Measurements from ENCODE around the gene UNC5C. TPM values are rescaled to one million over a fixed set of nuclear protein-coding genes. Genes with fewer than 3 reads are reported as not detected.
"Not testable (repeated sequence)": the region's sequence is repeated elsewhere in the genome, so short reads cannot be mapped to it uniquely, and the experiment has no call there.

The UNC5C gene
- total RNA-seq, 1 experiment from 2014 or later, result 0.02 TPM

DNA sequence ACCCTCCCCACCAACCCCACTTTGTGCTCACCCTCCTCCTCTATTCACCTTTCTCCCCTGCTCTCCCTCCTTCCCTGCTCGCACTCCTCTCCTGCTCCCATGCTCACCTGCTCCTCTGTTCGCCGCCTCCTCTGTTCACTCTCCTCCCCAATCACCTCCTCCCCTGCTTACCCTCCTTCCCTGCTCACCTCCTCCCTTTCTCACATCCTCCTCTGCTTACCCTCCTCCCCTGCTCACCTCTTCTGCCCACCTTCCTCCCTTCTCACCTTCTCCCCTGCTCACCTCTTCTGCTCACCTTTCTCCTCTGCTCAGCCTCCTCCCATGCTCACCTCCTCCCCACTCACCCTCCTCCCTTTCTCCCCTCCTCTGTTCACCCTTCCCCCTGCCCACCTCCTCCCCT lies 357.2 kb downstream of the UNC5C start:
- DNase-seq (ENCODE audit: extremely low read depth, low read depth), result no peak

DNA sequence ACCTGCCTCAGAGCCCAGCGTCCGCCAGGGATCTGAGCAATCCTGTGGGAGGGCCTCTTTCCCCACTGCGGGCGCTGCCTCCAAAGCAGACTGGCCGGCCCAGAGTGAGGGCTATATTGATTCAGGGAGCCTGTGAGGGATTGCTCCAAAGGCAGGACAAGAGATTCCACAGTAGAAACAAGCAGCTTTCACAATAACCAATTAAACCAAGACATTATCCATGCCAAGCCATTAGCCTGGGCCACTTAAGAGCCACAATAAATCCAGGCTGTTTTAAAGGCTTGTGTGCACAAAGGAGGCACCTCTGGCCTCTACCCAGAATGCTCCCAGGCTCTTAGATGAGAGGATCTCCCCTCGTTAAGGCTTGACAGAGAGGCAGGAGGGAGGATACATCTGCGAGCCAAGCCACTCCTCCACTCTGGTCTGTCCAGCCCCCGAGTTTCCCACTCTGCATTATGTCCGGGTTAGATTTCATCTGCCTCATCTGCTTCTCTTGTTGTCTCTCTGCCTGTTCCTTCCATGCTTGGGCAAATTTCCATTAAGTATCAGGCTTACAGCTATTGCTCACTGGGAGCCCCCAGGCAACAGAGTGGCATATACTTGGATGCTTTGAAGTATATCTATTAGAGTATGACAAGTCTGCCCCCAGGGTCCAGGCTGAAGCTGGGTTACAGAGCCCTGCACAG lies 357.9 kb downstream of the UNC5C start:
- DNase-seq (ENCODE audit: extremely low read depth, low read depth), result no peak

DNA sequence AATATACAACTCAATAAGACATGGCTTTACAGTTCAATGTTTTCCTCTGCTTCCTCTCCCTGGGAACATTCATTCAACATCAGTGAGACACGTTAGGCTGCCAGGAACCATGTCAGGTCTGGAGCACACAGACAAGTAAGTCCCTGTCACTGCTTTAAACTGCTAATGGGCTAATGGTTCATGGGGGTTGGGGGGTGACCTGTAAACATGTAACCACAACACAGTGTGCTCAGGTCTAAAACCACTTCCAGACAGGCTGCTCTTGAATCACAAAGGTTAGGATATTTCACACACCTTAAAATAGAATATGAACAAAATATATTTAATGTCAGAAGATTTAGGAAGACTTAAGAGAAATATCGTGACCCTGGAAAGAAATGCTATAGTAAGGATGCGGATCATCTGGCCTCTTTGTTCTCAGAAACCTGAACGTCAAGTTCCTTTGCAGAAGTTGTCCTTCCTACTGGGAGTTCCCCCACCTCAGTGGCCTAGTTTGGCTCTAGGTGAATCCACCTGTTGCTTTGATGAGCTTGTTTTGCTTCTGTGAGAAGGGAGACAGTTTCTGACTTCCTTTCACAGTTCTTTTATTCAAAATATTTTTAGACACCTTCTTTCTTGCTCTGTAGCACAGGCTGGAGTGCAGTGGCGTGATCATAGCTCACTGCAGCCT lies 359.9 kb downstream of the UNC5C start:
- DNase-seq (ENCODE audit: extremely low read depth, low read depth), result no peak

DNA sequence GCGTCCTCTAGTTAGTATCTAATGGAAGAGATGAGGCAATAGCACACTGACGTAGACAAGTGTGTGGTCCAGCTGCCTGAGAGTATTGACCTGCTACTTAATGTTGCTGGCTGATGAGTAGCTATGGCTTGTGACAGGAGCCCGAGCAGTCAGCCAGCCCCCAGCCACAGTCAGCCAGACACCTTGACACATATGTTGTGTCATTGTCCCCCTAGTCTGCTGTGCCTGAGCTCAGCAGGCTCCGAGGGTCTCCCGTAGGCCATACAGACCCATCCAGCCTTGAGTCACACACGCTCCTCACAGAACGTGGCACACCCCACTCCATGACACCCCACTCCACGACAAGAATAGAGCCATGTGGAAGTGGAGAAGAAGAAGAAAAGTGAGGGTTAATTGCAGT lies 362.1 kb downstream of the UNC5C start:
- DNase-seq (ENCODE audit: extremely low read depth, low read depth), result no peak

DNA sequence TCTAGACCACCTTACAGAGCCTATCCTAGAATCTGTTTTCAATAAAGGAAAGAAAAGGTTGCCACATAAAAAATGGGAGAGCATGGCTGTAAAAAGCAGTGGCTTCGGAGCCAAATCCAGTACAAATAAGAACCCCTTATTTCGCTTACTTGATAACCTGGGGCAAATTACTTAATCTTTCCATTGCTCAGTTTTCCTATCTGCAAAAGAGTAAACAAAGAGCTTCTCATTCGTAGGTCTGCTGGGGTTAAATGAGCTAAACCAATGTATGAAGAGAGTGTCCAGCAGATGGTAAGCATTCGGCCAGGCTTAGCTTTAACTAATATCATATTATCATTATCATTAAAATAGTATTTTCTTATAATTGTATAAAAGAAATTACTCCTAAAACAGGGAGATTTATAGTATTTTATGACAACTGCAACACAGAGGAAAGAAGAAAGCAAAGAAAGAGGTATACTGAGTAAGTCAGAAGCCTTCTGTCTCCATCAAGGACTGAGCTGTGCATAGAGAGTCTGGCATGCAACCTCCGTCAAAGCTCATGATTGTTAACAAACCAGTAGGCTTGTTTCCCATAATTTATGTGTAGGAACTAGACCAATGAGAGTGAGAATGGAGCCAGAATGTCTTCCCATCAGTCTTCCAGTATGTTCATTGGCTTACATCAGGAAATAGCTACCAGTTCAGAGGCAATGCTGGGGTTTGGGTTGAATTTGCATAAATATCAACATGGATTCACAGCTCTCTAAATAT lies 364.9 kb downstream of the UNC5C start:
- DNase-seq (ENCODE audit: extremely low read depth, low read depth), result no peak

DNA sequence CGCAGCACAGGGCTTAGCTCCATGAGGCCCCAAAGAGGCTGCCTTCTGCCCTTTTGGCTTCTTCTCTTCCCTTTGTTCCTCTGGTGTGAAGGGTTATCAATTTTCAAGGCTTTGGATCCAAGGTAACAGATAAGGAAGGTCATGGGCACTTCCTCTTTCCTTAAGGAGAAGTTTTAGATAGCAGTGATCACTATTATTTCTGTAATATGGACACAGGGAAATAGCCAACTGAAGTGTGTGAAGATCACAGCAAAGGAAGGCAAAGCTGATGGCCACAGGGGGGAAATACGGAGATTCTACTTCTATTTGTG lies 366.8 kb downstream of the UNC5C start:
- no peak for DNase-seq (ENCODE audit: extremely low read depth, low read depth)

DNA sequence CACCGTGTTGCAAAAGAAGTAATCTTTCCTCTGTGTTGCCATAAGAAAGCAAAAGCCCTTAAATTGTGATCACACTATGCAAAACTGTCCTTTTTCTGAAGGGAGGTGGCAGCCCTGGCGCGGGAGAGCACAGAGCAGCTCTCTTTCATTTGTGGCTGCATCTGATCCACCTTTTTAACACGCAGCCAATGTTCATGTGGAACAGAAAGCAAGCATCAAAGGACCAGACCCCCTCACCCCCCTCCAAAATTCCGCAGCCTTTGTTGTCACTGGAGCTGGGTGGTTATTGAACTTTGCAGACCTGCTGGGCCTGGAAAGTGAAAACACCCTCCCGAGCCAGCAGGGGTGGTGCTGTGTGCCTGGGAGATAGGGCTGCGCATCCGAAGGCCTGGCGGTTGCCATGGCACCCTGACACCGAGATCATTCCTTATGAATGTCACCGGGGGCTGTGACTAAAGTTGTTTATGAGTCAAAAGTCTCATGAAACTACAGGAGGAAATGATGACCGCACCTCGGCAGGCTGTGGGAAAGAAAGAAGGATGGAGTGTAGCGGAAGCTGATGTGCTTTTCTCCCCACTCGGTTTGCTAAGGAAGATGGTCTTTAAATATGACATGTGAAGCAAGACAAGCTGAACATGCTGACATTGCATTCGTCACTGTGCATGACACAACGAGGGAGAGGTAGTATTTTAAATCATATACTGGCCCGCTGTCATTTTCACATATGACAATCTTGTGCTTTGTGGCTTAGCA lies 367.4 kb downstream of the UNC5C start:
- no peak for DNase-seq (ENCODE audit: extremely low read depth, low read depth)

DNA sequence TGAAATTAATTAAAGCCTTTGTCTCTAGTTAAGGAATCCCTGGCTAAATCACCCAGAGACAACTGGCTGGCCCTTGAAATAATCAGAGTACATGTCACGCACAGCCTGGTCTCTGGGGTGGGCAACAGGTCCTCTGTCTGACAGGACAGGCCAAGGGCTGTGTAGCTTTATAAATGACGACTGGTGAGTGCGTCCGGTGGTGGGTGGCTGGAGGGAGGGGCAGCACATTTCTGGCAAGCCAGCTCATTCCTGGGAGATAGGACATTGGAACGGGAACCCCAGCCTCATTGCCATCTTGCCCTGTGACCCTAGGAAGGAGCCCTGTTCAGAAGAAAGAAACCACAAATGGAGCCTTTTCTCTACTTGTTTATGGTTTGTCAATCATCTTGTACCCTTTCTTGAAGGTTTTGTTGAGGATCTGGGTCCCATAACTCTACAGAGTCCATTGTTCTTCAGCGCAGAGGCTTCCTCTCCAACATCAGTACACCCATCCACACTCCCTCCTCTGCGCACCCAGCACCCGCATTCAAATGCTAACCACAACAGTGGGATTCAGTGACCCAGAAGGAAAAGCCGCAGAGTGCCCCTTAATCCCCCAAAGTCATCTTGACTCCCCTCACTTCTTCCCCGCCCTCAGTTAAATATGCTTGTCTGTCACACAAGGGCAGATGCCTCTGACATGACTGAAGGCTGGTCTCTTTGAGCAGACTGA lies 368.1 kb downstream of the UNC5C start:
- DNase-seq (ENCODE audit: extremely low read depth, low read depth), result no peak

DNA sequence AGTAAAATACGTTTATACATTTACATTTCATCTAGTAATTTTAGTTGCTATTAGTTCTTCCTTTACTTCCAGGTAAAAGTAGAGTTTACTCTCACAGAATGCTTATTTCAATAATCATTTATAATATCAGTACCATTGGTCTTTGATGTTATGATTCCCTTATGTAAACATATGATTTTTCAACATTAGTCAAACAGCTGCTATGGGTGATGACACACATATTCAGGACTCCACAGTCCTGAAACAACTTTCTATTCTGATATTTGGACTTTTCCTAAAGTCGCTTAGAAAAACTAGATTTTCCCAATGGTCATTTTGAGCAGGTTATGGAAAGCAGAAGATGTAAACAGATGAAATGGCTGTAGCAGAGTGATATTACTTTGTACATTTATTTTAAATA lies 369.8 kb downstream of the UNC5C start:
- DNase-seq (ENCODE audit: extremely low read depth, low read depth), result no peak

DNA sequence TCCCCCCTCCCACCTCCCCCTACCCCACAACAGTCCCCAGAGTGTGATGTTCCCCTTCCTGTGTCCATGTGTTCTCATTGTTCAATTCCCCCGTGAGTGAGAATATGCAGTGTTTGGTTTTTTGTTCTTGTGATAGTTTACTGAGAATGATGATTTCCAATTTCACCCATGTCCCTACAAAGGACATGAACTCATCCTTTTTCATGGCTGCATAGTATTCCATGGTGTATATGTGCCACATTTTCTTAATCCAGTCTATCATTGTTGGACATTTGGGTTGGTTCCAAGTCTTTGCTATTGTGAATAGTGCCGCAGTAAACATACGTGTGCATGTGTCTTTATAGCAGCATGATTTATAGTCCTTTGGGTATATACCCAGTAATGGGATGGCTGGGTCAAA lies 377.4 kb downstream of the UNC5C start:
- DNase-seq (ENCODE audit: extremely low read depth, low read depth), result not testable (repeated sequence)

DNA sequence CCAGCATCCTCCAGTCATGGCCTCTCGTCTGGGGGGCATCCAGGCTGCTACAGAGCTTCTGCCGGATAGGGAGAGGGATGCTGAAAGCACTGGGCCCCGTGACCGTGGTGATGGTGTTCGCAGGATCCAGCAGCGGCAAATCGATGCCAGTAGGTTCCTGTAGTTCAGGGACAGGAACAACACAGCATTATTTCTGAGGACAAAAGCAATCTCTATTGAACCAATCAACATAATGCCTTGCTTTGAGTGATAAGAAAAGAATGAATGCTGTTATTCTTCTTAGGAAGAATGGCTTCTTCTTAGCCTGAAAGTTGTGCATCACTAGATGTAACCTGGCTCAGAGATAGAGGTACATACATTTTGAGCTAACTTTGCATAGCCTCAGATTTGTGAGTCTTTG lies 378.6 kb downstream of the UNC5C start:
- no peak for DNase-seq (ENCODE audit: extremely low read depth, low read depth)

DNA sequence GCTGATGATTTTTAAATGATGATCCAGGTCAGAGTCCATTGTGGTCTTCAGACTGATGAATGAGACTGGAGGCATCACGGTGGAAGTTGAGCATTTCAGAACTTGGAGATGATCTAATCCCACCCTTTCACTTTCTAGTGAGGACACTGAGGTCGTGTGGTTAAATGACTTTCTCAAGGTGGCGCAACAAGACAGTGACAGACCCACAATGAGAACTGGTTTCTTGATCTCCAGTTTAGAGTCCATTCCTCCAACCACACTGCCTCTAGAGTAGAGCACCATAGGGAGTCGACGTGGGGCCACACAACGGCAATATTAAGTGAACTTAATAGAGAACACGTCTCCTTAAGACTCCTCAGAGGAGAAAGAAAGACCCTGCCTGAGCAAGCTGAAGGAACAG lies 381.0 kb downstream of the UNC5C start:
- DNase-seq (ENCODE audit: extremely low read depth, low read depth), result no peak

DNA sequence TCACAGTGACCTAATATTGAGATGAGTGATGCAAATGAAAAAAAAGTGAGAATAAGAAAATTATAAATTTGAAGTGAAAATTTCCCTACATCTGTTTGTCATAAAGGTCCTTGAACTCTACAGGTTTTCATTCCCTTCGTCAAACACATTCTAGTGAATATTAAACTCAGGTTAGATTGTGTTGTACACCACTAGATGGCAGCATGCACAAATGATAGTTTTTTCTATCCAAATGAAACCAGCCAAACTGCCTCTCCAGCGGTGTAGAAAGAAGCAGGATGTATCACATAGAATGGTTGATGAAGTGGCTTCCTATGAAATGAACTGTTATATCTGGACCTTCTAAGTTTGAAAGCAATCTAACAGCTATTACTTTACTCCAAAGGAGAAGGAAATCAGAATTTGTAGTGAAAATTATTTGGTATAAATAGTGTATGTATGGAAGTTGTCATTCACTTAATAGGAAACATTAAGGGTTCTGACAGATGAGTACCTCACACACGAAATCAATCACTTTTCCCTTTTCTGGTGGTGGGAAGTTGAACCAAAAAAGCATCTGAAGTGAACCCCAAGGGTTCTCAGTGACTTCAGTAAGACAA lies 382.7 kb downstream of the UNC5C start:
- peak; percentile 48 for DNase-seq (ENCODE audit: extremely low read depth, low read depth)

DNA sequence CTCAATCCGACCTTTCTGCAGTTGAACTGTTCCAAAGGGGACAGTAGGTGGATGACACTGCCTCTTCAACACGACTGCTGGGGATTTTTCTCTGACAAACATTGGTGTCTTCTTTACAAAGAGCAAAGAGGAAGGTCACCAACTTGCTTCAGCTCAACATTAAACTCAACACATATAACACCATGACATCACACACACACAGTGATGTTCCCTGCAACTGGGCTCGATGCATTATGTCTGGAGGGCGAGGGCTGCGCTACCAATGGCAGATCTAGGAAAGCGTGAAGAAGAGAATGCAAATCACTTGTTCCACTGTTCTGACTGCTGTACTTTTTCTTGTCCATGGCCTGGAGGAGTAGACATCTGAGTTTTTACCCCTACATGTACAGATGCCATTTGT lies 385.9 kb downstream of the UNC5C start:
- DNase-seq (ENCODE audit: extremely low read depth, low read depth), result no peak

DNA sequence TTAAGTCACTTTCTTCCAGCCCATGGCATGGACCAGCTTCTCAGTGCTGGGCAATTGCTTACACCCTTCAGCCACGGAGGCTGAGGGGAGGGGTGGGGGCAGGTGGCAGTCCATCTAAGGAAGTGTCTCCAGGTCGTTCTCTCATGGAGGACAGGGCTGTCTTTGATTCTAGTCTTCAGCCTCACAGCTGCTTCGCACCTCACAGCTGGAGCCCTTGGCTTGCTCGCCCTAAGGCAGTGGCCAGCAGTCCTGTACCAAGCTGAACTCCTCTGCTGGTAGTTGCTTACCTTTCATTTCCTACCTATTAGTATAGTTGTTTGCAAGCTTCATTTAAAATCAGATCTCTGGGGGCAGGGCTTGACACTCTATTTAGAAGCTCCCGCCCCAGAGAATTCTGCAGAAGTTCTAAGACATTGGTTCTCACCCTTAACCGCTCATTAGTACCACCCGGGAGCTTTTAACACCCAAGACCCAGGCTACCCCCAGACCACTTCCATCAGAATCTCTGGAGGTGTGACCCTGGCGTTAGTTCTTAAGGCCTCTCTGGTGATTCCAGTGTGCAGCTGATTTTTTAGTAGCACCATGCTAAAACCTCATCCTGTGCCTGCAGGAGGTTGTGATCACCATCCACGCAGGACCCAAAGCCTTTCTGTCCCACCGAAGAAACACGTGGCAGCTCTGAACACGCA lies 386.8 kb downstream of the UNC5C start:
- DNase-seq (ENCODE audit: extremely low read depth, low read depth), result no peak

DNA sequence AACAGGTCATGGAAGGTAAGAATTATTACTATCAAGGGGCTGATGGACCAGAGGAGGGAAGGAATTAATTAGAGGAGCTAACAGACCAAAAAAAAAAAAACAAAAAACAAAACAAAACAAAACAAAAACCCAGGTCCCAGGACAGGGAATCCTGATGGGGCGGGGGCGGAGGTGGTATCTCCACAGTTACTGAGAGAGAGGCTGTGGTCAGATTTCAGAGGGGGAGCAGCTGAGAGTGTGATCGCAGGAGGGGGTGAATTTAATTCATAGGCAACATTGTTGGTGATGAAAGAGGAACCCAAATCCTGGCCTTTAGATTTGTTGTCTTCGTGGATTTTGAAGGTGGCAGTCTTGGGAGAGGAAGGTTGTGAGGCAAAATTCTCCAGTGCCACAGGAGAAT lies 389.4 kb downstream of the UNC5C start:
- no peak for DNase-seq (ENCODE audit: extremely low read depth, low read depth)

DNA sequence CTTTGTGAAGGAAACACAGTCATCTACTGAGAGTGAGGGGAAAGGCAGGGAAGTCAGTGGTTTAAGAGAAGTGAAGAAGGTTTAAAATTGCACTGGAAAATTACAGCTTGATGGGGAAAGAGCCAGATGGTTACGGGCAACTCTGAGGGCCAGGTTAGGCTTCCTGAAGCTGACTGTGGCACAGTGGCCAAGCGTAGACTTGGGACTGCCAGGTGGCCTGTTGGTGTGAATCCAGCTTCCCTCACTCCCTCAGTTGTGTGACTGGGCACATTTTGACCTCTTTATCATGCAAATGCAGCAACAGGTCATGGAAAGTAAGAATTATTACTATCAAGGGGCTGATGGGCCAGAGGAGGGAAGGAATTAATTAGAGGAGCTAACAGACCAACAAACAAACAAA lies 390.1 kb downstream of the UNC5C start:
- no peak for DNase-seq (ENCODE audit: extremely low read depth, low read depth)

DNA sequence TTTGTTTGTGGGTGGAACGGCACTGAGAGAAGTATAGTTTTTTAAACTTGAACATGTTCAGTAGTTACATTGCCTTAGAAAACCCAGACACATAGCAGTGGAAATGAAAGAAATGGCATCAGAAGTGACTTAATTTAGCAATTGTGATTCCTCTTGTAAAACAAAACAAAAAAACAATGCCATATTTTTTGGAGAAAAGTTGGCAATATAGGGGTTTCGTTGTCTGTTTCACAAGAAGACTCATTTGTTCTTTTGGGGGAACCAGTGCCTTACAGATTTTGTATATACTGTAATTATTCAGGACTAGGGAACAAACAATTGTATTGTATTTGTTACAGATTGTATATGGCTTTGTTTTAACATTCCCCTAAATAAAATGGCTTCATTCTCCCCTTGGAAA lies 390.7 kb downstream of the UNC5C start:
- DNase-seq (ENCODE audit: extremely low read depth, low read depth), result no peak

DNA sequence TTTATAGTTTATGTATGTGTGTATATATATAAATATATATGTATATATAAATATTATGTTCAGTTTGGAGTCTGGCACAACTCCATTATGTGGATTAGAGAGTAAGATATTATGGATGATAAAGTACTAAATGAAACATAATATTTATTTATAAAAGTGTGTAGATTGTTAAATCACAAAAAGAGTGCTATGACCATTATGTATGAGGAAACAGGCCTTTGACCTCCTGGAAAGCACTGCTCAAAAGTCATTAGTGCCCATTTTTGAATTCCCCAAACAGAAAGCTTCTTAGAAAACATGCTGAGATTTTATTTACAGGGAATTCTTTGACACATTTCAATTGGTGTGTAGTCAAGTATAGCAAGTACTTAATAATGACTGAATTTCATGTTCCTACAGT lies 391.2 kb downstream of the UNC5C start:
- DNase-seq (ENCODE audit: extremely low read depth, low read depth), result no peak

DNA sequence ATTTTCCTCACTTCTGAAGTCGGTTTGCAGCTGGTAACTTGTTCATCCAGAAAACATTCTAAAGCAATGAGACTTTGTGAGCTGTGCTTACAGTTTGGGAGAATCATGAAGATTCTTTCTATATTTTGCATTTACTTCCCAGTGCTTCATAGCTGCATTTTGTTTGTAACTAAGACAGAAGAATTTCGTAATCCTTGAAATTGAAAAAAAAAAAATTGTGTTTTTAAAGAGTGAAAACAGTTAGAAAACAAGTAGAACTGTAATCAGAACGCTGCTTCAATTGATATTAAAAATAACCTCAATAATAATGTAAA lies 392.4 kb downstream of the UNC5C start:
- no peak for DNase-seq (ENCODE audit: extremely low read depth, low read depth)

Data from NCI-H460 (cell line).